Measurements from ENCODE around the gene SKAP1.
"Not testable (repeated sequence)": the region's sequence is repeated elsewhere in the genome, so short reads cannot be mapped to it uniquely, and the experiment has no call there.

The SKAP1 gene

DNA sequence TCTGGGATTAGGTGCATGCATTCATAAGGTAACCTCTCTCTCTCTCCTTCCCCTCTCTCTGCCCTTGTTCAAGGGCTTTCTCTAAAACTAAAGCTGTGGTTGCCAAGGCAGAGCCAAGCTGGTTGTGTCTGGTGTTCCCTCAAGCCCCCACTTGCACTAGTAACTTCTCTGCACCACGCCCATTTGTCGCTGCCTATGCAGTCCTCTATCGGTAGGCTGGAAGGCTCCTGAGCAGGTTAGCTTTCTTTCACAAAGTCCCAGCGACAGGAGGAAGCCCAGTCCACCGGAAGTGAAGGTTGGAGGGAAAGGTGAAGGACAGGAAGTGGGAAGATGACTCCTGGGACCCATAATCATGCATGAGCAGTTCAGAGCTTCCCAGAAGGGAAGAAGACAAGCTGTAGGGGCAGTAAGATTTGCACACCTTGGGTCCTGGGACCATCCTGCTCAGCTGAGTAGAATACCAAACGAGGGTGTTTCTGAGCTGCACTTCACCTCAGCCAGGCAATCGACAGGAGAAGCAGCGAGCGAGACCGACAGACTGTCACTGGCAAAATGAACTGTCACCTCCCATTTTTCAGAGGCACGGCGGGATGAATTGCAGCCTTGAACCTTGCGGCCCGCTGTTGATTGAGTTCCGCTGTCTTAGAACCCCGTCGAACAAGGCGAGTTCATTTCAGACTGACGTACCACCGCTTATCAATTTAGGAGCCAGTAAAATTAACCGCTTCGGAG, 14.7 kb upstream of the SKAP1 start:
- DNase-seq: no peak

DNA sequence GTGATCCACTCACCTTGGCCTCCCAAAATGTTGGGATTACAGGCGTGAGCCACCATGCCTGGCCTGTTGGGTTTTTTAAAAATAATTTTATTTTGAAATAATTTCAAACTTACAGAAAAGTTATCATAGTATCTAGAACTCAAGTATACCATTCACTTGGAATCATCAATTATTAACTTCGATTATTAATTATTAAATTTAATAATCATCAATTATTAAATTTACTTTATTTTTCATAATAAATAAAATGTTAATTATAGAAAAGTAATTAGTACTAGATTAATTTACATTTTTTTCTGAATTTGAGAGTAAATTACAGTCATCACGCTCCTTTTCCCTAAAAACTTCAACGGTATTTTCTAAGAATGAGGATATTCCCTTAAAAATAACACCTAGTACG, 13.7 kb upstream of the SKAP1 start:
- DNase-seq: no peak

DNA sequence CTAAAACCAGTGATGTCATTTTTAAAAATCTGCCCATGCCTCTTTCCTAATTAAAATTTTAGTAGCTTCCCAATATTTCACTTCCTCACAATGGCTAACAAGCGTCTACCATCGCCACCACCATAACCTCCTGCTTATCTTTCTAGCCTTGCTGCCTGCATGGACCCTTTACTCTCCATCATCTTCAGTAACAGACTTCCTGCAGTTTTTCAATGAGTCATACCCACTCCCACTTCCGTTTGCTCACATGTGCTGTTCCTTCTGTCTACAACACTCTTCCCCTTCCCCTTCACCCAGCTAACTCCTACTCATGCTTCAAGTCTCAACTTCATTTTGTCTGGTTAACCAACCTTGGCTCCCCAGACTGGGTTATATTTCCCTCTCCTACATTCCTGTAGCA, 12.8 kb upstream of the SKAP1 start:
- DNase-seq: no peak

DNA sequence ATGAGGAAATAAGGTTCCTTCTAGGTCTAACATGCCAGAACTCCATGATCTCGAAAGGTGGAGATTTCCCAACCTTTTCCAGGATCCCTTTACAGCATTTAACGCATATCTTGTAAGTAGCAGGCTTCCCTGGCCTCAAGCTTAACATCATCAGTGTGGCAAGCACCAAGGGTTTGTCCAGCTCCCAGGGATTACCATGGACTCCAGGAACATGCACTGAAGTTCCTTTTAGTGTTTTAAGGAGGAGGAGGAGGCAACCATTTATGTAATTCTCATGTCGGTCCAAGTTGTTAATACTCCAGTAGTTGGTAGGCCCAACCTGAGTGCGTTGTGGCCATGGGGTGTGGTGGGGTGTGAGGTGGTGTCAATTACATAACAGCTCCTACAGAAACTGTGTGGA, 11.8 kb upstream of the SKAP1 start:
- DNase-seq: no peak

DNA sequence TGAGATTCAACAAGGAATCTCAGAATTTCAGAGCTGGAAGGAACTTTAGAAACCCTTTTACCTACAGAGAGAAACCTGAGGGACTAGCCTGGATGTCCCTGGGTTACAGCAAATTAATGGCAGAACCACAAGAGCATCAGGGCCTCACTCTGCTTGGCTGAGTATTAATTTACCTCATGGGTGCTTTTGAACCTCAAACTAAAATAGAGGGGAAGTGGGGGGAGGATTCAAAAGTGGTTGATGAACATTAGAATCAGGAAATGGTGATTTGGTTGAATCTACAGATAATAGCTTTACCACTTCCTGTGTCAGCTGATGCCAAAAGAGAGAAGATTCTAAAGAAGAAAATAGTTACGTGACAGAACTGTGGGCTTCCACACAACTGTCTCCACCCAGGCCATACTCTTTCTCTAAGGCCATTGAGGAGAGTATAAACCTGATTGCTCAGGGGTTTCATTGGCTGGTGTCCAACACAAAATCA, 11.3 kb upstream of the SKAP1 start:
- no peak for DNase-seq

DNA sequence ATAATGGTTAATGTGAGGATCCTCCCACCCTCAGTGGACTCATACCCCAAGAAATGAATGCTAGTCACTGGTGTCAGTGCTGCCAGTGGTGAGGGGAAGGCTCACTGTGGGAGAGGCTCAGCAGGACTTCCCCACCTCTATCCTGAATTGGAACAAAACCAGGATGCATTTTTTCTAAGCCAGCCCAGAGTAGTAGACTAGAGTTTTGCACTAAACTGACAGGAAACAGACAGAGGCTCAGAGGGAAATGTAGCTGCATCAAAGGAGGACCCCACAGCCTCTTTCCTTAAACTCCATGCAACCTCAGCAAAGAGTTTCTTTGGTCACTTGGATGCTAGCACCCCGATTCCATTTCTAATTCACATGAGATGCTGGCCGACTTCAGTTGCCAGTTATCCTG, 10.7 kb upstream of the SKAP1 start:
- no peak for DNase-seq

DNA sequence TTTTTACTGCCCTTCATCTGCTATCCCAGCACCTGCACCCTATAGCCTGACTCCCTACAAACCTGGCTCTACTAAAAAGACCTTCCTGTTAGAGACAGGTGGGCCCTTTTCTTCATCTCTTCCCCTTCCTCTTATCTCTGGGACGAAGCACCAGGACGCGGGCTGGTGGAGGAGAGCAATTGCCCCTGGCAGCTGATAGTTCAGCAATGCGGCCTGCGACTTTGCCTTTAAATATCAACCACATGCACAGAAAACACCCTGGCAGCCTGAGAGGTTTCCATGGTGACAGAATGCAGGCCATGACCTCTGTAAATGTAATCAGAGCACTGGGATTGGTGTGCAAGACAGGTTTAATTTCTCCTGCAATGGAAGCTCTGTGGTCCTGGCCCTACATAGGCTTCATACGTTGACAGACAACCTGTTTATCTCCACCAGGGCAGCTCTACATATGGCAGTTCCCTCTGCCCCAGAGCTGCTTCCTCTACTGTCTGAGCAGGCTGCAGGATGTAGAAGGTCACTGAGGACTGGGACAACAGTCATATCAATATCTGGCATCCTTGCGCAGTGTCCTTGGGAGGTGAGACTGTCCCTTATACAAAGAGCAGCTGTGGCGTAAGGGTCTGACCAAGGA, 10.0 kb upstream of the SKAP1 start:
- peak; percentile 51 for DNase-seq

DNA sequence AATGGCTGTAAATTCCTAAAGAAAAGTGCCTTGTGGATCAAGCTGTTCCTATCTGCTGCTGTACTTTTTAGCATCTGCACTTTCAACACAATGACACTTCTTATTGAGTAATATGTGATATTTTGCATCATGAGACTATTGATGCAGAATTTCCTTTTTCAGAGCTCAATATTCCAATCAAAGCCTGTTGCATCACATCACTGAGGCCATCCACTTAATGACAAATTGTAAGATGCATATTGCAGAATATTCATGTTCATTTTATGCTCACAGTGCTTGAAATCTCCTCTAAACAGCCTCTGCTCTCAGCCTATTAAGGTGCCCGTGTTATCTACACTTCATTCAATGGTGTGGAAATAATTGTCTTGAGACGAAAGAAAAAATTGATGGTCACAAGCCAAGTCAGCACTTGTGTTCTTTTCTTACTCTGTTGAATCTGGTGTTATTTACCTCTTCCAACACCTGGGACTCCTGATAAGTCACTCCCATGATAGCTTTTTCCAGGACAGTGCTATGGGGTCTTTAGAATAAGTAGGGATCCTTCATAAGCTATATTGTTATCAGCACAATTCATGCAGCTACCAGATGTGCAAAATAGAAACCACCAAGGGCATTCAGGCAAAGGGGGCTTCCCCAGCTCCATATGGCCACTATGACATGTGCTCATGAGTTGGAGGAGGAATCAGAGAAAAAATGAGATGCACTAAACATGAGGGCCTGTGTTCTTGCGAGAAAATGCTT, 9.3 kb upstream of the SKAP1 start:
- no peak for DNase-seq

DNA sequence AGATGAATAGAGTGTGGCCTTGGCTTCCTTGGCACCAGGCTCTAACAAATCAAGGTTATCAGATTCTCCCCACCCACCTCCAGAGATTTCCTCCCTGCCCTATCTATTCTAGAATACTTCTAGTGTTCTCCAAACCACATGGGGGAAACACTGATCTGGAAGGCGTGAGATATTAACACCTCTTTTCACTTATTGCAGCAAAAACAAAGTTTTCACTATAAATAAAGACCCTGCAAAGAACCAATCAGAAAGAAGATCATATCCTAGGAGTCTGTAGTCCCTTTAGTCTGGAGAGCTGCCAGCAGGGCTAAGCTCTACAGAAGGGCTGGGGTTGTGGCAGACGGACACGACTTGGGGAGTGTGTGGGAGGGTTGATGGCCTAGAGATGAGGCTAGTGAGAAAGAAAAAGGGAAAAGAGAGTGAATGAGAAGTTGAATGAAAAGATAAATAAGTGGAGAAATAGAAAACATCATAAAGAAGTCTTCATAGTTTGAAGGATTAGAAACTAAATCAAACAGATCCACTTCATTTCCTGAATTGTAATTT, 8.6 kb upstream of the SKAP1 start:
- DNase-seq: no peak

DNA sequence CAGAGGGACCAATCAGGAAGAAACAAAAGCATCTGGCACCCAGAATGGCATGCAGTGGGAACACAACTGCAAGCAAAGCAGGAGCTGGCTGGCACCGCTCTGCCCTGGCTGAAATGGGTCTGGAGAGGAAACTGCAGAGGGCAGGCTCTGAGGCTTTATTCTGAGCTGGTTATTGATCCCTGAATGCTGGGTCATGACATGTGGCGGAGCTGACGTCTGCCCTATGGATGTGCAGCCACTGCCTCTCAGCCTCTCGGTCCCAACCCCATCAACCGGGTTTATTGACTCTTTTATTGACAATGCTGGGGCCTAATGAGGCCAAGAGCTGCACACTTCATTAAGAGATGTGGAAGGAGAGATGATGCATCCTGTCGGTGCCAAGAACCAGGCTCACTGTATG, 3.9 kb upstream of the SKAP1 start:
- DNase-seq: no peak

DNA sequence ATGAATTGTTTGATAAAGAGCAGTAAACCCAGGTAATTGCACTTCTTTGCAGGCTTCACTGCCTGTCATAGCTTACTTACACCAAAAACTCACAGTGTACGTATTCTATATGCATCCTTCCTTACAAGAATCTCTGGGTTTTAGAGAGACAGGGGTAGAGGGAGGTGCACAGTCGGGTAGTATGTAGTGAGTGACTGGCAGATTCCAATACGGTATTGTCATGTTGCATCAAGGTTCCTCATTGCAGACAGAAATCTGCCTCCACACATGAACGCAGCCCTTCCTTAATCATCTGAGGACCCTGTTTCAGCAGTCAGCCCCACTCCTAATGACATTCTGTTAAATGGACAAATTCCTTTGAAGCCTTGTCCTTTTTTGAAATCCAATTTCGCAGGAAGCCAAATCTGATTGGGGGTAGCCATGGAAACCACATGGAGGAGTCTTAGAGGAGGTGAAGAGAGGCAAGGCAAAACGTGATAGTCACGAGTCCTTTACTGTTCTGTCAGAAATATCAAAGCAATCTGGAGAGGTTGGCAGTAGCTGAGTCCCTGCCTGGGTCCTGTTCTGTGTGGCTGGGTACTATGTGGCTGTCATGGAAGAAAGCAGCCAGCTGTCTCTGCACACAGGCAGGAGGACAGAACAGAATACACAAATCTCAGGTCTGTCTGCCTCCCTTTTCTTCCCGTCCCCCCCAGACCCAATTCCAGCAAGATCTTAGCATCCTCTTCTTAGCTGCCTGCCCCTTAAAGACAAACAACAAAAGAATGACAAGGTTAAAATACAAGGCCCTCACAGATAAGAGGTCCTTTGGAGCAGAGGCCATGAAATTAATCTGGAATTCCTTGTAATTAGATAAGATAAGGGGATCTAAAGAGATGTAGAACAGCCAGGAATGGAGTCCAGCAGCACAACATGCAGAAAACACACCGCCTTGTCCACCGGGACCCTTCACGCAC, 3.1 kb upstream of the SKAP1 start:
- no peak for DNase-seq

DNA sequence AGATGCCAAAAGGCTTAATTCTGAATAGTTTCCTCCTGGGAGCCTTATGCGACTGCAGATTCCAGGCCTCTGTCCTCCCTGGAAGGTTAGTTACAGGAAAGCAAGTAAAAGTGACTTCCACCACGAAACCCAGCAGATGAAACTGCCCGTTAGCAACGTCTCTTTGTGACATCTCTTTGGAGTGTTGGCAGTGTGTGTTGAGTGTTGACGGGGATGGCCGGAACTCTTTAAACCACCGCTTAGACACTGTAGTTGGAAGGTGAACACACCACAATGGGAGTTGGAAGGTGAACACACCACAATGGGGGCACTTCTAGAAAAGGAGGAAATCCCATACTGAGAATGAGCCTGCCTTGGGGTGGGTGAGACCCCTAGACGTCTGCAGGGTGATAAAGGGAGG, 858 bp downstream of the SKAP1 start:
- DNase-seq: no peak

DNA sequence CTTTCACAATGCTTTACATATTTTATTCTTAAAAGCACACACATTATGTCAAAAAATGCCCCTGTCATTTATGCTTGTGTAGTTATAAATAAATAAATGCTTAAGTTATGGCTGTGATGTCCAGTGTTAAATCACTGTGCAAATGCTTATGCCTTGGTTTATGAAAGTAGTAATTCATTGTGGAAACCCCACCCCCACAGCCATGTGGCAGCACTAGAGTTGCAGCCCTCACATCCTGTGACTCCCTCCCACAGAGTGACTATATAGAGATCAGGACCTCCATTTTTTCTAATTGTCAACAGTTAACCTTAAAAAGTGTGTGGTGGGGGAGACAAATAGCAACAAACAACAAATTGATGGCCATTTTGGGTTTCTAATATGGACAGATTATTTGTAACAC, 2.4 kb downstream of the SKAP1 start:
- peak; percentile 44 for DNase-seq

DNA sequence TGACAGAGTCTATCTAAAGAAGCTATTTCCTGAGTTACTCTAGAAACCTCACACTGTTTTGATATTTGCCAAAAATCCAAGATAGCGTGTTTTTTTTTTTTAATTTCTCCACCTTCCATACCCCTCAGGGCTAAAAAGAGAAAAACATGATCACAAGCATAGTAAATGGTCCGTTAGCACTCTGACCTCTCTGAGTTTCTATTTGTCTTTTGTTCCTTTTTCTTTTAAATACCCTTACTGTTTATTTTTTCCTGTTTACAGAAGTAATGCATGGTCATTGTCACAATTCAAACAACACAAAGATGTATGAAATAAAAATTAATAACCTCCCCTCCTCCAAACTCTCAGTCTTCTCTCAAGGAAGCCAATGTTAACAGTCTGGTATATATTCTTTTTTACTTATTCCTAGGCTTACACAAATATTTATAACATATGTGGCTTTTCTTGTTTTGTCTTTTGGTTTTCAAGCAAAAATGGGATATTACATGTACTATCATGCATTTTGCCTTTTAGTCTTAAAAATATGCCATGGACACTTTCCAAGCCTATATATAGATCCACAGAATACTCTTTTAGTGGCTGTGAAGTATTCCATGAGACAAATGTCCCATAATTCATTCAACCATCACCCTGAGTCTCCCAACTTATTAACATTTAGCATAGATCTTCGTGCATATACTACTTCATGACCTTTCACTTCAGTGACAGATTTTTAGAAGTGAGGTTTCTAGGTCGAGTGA, 3.1 kb downstream of the SKAP1 start:
- no peak for DNase-seq

DNA sequence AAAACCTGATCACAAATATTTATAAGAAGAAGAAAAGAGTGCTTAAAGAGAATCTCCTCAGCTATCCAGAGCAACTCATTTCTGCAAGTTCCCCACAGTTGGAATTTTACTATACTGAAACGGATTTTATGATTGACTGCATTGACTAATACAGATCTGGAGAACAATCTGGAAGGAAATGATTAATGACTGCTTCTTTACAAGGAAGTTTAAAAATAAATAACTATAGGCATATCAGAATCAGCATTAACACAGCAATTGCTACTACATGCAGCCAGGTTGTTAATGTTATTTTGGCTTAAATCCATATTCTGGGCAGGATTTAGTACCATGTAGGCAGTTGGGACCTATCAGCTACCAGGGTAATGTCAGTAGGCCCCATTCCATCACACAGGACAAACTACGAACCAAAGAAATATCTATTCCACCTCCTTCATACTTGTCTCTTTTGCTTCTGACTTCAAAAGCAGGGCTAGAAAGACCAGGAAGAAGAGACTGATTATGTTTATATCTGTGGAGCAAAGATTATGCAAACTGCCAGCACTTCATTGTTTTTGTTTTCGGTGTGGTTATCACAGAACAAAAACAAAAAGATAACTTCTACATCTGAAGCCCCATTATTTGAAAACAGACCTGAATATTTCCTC, 3.9 kb downstream of the SKAP1 start:
- no peak for DNase-seq

DNA sequence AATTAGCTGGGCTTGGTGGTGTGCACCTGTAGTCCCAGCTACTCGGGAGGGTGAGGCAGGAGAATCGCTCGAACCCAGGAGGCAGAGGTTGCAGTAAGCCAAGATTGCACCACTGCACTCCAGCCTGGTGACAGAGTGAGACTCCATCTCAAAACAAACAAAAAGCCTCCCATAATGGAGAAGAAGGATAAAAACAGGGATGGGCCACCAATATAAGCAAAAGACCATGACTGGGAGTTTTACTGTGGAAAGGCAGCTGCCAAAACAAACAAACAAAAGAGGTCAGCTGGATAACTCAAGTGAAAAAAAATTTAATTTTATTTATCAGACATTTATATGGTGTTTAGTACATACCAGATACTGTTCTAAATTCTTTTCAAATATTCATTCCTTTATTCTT, 8.0 kb downstream of the SKAP1 start:
- DNase-seq: not testable (repeated sequence)

DNA sequence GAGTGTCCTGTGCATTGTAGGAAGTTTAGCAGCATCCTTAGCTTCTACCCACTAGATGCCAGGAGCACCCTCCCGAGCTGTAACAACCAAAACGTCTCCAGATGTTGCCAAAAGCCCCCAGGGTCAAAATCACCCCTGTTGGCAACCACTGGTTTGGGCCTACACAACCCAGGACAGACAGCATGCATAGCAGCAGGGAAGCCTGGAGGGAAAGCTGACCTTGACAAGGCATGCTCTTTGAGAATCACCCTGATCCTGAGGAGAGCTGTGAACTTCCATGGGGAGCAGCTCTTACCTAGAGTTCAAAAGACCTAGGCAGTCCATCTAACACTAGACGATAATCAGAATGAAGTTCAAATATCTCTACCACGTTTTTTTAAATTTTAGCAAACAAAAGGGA, 9.2 kb downstream of the SKAP1 start:
- DNase-seq: no peak

DNA sequence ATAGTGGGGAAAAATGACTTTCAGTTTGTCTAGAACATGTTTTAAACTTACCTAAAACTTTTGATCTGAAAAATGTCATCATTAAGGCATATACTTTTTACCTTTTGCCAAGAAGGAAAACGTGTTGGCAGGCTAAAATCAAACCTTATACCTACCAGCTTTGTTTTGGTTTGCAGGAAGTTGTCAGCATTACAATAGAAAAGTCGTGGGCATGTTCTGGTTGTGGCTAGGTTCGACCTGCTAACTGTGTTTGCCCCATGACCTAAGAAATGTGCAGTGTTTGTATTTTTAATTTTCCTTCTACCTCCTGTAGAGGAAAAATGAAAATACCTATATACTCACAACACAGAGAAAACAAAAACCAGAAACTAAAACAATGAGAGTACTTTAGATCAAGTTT, 13.0 kb downstream of the SKAP1 start:
- DNase-seq: no peak

DNA sequence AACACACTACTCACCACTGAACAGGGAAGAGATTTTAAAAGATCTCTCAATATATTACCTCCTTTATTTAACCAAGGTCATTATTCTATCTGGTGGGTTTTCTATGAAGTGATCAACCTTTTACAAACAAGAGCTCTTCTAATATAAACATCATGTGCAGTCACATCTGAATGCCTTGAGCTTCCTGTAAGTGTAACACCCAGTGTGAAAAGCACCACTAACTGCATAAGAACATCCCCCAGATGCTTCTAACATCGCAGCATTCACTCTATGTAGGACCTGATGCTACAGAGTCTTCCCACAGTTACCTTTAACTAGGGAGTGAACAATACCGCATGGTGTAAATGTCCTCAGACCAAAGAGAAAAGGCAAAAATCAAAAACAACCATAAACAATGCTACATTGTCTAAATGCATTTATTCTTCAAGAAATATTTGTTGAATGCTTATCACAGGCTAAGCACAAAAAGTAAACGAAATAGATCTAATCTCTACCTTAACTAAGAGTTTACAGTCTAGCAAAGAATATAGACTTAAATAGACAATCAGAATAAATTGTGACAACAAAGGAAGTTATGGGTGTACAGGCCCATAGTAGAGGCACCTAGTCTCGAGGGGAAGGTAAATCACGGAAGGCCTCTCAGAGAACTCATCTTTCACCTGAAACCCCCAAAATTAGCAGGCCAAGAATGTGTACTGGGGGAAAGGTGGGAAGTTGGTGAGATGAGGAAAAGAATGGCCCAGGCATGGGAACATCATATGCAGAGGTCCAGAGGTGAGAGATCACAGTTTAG, 16.2 kb downstream of the SKAP1 start:
- no peak for DNase-seq

DNA sequence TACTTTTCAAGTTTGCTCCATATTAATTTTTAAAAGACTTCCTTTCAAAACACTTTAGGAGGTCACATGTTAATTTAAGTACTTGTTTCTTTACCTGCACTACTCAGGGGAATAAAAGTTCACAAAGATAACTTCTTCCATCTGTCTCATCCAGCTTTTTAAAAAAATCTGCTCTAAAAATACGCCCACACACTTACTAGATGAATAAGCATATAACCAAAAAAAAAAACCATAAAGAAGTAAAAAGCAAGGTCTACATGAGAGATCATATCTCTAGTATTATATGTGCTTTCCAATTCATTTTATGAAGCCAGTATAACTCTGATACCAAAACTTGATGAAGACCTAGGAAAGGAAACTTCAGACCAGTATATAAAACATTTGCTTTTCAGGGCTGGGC, 17.2 kb downstream of the SKAP1 start:
- DNase-seq: no peak
